ENCODE data around the gene PRRX2. TPM values are rescaled to one million over a fixed set of nuclear protein-coding genes. Genes with fewer than 3 reads are reported as not detected.
A peak's percentile ranks its signal among the peaks of the same experiment; 100 is the strongest.

PRRX2 gene
- total and polyA plus RNA-seq, 2 of the 13 experiments (the other 11 are each of a cell fraction or from before 2014, with no cell fraction given), result 0.05 TPM; not detected in 1

DNA sequence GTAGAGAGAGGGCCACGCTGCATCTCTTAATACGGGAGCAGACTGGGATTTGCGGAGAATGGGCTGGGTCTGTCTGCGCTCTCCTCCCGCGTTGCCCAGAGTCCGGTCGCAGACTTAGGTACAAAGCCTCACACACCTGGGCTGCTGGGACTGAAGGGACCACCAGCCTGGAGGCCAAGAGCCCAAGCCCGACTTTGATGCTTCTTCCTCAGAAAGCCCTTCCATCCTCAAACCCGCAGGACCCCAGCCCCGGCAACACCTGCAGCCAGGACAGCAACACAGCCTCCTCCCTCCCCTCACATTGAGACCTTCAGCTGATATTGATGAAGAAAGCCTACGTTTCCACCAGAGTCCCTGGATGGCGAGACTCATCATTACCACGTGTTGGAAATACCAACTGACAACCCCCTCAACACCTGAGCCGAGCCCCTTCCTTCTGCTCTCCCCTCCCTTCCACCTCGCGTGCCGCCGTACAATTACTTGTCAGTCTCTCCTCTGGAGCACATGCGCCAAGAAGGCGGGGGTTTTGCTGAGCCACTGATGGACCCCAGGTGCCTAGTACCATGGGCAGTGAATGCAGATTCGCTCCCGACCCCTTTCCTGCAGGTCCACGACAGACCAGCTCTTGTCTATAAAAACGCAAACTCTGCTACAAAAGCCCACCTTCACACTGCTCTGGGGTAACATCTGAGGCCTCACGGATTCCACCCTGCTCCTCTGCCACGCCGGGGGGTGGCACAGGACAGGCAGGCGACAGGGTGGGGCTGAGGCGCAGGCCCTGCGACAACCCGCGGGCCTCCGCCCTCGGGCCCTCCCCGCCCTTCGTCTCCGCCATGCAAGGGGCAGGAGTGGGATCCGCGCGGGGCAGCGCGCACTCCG, 24.3 kb upstream of the PRRX2 start (continued):
- TF ChIP-seq ZNF589 (CRISPR knock-in tag; conservative IDR thresholded peaks at IDR 0.05), result 0 out of 2 replicates have a peak, but pooled peaks have one; percentile 9
- TF ChIP-seq MED13 (CRISPR knock-in tag; IDR thresholded peaks at IDR 0.05), result 0 out of 2 replicates have a peak, but pooled peaks have one; percentile 5
- no peak for TF ChIP-seq SP2 (CRISPR knock-in tag; IDR thresholded peaks at IDR 0.05)
- TF ChIP-seq ZNF362 (CRISPR knock-in tag; IDR thresholded peaks at IDR 0.05; ENCODE audit: borderline replicate concordance), result no peak
- no peak for TF ChIP-seq BHLHE40 (IDR thresholded peaks at IDR 0.05; ENCODE audit: low read length)
- no peak; the same call in 1 of the 2 replicates for TF ChIP-seq MEIS2 (CRISPR knock-in tag; IDR thresholded peaks at IDR 0.05)
- no peak for TF ChIP-seq ZNF615 (CRISPR knock-in tag; IDR thresholded peaks at IDR 0.05; ENCODE audit: borderline replicate concordance)
- TF ChIP-seq, protein P1, sequence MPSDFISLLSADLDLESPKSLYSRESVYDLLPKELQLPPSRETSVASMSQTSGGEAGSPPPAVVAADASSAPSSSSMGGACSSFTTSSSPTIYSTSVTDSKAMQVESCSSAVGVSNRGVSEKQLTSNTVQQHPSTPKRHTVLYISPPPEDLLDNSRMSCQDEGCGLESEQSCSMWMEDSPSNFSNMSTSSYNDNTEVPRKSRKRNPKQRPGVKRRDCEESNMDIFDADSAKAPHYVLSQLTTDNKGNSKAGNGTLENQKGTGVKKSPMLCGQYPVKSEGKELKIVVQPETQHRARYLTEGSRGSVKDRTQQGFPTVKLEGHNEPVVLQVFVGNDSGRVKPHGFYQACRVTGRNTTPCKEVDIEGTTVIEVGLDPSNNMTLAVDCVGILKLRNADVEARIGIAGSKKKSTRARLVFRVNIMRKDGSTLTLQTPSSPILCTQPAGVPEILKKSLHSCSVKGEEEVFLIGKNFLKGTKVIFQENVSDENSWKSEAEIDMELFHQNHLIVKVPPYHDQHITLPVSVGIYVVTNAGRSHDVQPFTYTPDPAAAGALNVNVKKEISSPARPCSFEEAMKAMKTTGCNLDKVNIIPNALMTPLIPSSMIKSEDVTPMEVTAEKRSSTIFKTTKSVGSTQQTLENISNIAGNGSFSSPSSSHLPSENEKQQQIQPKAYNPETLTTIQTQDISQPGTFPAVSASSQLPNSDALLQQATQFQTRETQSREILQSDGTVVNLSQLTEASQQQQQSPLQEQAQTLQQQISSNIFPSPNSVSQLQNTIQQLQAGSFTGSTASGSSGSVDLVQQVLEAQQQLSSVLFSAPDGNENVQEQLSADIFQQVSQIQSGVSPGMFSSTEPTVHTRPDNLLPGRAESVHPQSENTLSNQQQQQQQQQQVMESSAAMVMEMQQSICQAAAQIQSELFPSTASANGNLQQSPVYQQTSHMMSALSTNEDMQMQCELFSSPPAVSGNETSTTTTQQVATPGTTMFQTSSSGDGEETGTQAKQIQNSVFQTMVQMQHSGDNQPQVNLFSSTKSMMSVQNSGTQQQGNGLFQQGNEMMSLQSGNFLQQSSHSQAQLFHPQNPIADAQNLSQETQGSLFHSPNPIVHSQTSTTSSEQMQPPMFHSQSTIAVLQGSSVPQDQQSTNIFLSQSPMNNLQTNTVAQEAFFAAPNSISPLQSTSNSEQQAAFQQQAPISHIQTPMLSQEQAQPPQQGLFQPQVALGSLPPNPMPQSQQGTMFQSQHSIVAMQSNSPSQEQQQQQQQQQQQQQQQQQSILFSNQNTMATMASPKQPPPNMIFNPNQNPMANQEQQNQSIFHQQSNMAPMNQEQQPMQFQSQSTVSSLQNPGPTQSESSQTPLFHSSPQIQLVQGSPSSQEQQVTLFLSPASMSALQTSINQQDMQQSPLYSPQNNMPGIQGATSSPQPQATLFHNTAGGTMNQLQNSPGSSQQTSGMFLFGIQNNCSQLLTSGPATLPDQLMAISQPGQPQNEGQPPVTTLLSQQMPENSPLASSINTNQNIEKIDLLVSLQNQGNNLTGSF (CRISPR knock-in tag; IDR thresholded peaks at IDR 0.05), result no peak
- TF ChIP-seq, protein P2, sequence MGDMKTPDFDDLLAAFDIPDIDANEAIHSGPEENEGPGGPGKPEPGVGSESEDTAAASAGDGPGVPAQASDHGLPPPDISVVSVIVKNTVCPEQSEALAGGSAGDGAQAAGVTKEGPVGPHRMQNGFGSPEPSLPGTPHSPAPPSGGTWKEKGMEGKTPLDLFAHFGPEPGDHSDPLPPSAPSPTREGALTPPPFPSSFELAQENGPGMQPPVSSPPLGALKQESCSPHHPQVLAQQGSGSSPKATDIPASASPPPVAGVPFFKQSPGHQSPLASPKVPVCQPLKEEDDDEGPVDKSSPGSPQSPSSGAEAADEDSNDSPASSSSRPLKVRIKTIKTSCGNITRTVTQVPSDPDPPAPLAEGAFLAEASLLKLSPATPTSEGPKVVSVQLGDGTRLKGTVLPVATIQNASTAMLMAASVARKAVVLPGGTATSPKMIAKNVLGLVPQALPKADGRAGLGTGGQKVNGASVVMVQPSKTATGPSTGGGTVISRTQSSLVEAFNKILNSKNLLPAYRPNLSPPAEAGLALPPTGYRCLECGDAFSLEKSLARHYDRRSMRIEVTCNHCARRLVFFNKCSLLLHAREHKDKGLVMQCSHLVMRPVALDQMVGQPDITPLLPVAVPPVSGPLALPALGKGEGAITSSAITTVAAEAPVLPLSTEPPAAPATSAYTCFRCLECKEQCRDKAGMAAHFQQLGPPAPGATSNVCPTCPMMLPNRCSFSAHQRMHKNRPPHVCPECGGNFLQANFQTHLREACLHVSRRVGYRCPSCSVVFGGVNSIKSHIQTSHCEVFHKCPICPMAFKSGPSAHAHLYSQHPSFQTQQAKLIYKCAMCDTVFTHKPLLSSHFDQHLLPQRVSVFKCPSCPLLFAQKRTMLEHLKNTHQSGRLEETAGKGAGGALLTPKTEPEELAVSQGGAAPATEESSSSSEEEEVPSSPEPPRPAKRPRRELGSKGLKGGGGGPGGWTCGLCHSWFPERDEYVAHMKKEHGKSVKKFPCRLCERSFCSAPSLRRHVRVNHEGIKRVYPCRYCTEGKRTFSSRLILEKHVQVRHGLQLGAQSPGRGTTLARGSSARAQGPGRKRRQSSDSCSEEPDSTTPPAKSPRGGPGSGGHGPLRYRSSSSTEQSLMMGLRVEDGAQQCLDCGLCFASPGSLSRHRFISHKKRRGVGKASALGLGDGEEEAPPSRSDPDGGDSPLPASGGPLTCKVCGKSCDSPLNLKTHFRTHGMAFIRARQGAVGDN (CRISPR knock-in tag; IDR thresholded peaks at IDR 0.05), result no peak
- TF ChIP-seq, protein P3, sequence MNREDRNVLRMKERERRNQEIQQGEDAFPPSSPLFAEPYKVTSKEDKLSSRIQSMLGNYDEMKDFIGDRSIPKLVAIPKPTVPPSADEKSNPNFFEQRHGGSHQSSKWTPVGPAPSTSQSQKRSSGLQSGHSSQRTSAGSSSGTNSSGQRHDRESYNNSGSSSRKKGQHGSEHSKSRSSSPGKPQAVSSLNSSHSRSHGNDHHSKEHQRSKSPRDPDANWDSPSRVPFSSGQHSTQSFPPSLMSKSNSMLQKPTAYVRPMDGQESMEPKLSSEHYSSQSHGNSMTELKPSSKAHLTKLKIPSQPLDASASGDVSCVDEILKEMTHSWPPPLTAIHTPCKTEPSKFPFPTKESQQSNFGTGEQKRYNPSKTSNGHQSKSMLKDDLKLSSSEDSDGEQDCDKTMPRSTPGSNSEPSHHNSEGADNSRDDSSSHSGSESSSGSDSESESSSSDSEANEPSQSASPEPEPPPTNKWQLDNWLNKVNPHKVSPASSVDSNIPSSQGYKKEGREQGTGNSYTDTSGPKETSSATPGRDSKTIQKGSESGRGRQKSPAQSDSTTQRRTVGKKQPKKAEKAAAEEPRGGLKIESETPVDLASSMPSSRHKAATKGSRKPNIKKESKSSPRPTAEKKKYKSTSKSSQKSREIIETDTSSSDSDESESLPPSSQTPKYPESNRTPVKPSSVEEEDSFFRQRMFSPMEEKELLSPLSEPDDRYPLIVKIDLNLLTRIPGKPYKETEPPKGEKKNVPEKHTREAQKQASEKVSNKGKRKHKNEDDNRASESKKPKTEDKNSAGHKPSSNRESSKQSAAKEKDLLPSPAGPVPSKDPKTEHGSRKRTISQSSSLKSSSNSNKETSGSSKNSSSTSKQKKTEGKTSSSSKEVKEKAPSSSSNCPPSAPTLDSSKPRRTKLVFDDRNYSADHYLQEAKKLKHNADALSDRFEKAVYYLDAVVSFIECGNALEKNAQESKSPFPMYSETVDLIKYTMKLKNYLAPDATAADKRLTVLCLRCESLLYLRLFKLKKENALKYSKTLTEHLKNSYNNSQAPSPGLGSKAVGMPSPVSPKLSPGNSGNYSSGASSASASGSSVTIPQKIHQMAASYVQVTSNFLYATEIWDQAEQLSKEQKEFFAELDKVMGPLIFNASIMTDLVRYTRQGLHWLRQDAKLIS (CRISPR knock-in tag; IDR thresholded peaks at IDR 0.05), result no peak

All from HepG2 (cell line).